Stimulated activated CD4-positive, alpha-beta T cell treated with anti-CD3 and anti-CD28 coated beads, Interleukin-4, amount 100 ng/mL, for 4 hours (primary cell): ENCODE results near the gene MELTF.

Experiments used
- DNase-seq, 2 experiments: peaks; one replicate each; pipeline ENCODE4 v3.0.0-alpha.2; 2020

Gene MELTF

DNA sequence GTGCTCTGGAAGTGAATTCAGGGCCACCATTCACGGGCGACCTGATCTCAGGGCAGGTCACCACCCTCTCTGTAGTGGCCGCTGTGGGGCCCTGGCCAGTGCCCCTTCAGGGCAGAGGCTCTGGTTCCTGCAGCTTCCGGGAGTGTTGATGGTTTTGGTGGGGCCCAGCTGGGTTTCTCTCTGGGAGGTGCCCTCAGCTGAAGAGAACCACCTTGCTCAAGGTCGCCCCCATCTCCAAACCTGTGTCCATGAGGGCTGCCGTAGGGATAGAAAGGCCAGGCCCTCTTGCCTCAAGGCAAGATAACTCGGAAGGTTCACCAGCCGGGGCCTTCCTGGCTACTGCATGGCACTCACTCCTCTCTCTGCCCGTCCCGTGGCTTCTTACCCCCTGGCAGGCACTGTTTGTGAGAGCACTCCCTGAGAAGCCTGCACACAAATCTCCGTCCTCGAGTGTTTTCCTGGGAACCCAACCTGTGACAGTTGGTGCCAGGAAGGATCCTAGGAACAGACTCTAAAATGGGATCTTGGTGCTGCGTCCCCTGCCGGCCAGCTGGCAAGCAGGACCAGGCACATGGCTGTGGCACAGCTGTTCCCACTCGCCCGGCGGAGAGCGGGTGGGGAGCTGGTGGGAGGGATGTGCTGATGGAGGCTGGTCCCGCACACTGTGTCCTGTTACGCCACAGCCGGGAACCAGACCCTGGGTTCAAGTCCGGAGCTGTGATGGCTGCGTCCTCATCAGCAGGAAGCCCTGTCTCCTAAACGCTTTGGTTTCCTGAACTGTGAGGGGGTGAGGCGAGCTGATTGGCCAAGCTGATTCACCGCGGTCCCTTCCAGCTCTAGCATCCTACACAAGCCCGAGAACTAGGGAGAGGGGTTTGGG, 37.8 kb downstream of the MELTF start:
- DNase-seq: no peak

GRCh38 chr3:196990601-196991007, 39.0 kb downstream of the MELTF start:
- no peak for DNase-seq

- no peak for DNase-seq
Observed at GRCh38 chr3:196989721-196990262, 39.8 kb downstream of the MELTF start.

DNA sequence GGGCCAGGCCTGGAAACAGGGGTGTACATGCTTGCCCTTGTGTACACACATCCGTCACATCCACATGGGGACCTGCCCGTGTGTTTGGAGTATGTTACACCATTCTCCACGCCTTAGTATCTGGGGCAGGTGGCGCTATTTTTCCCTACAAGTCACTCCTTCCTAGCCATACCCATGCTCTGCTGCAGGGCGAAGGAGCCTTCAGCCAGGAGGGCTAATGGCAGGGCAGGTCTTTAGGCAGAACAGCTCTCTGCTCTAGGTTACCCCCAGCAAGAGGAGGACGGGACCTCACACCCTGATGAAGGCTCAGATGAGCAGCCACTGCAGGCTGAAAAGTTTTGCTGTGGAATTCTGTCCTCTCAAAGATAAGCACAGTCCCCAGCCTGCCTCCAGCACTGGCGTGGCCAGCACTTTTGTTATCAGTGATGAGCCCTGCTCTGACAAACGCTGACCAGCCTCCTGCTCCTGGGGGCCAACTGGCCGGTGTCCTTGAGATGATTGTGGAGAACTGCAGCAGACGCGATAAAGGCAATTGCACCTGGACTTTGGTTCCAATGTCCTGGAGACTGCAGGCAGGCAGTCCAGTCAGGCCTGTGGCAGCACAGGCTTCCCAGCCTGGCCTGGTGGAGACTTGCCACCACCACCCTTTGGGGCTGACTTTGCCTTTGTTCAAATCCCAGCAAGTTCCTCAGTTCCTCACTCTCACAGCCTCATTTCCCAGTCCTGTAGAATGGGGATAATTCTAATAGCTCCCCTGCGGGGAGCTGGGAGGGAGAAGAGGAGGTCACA, 41.2 kb downstream of the MELTF start:
- no peak for DNase-seq

- no peak for DNase-seq
Observed at GRCh38 chr3:196987022-196987421, 42.6 kb downstream of the MELTF start.

GRCh38 chr3:196985954-196986885, 43.4 kb downstream of the MELTF start:
- DNase-seq: no peak

DNA sequence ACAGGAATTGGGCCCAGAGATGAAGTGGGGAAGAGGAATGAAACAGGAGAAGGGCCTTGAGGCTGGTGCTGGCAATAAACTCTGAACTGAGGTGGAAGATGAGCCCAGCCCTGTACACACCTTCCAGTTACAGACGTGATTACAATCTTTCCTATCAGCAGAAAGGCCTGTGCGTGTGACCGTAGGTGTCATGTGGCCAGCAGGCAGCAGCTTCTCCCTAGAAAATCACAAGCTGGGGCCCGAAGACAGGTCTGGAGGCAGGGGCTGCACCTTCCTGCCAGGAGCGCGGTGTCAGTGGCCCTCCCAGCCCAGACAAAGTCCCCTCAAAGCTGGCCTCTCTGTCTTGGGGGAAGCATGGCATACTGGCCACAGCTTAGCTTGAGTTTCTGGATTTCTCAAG, 44.3 kb downstream of the MELTF start:
- no peak for DNase-seq

- no peak for DNase-seq
Observed at GRCh38 chr3:196983186-196983585, 46.4 kb downstream of the MELTF start.

DNA sequence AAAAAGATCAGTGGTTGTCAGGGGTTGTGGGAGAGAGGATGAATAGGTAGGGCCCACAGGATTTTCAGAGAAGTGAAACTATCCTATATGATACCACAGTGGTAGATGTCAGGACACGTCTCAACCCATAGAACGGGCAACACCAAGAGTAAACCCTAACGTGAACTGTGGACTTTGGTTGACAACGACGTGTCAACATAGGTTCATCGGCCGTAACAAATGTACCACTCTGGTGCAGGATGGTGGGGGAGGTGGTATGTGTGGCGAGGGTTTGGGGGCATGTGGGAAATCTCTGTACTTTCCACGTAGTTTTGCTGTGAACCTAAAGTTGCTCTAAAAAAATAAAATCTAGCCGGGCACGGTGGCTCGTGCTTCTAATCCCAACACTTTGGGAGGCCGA, 48.0 kb downstream of the MELTF start:
- no peak for DNase-seq

DNA sequence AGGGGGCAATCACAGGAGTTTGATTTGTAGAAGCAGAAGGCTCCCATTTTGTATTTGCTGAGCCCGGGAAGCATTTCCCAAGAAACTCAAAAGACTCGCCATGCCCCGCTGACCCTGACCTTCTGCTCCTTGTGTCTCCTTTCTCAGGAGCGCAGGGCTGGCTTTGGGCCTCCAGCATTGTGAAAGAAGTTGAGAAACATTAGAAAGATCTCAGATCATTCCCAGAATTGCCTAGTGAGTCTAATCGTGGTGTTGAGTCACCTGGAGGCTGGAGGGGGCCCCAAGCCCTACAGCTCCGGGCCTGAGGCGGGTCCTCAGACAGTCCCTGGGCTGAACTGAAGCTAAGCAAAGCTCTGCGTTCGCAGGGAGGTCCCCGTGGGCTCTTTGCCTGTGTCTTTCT, 50.1 kb downstream of the MELTF start:
- no peak for DNase-seq

- no peak for DNase-seq
Observed at GRCh38 chr3:196976941-196977340, 52.7 kb downstream of the MELTF start.

GRCh38 chr3:196975349-196975748, 54.3 kb downstream of the MELTF start:
- no peak for DNase-seq

DNA sequence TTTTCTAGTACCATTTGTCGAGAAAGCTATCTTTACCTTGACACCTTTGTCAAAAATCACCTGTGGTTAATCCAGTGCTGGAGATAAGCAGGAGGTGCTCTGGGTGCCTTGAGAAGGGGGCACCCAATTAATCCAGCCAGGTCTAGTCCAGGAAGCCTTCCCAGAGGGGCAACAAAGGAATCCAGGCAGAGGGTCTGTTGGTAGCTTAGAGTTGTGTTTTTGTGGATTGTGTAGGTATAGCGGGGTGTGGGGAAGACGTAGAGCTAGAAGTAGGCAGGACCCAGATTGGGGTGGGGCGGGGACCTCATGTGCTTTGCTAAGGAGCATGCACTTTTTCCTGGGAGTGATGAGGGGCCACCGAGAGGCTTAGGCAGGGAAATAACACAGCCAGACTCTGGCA, 55.0 kb downstream of the MELTF start:
- no peak for DNase-seq

DNA sequence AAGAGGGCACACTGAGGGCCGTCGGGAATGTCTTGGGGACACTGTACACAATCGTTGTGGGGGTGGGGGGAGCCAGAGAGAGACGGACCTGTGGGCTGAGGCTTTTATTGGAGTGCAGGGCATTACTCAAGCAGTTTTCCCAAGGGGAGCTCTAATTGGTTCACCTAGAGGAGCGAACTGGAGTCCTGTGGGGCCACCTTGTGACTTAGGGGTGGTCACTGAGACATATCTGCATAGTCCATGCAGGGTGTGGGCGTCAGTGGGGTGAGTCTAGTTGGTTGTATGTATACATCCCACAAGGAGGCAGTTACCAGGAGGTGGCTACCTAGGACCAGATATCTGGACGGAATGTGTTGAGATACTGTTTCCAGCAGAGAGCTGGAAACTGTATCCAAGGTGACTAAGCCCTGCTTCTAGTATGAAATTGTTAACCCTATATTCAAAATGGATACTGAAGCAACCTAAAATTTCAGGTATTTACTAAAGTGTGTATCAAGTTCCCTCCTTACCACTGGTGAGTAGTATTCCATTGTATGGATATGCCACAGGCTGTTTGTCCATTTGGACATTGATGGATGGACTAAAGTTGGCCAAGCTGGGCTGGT, 58.4 kb downstream of the MELTF start:
- DNase-seq: no peak

- no peak for DNase-seq
Observed at GRCh38 chr3:196970547-196971093, 59.0 kb downstream of the MELTF start.

GRCh38 chr3:196969660-196970546, 59.7 kb downstream of the MELTF start:
- DNase-seq: peak; percentile 55 to 75

- peak; percentile 18 to 41 for DNase-seq
Observed at GRCh38 chr3:196969134-196969659, 60.4 kb downstream of the MELTF start.

DNA sequence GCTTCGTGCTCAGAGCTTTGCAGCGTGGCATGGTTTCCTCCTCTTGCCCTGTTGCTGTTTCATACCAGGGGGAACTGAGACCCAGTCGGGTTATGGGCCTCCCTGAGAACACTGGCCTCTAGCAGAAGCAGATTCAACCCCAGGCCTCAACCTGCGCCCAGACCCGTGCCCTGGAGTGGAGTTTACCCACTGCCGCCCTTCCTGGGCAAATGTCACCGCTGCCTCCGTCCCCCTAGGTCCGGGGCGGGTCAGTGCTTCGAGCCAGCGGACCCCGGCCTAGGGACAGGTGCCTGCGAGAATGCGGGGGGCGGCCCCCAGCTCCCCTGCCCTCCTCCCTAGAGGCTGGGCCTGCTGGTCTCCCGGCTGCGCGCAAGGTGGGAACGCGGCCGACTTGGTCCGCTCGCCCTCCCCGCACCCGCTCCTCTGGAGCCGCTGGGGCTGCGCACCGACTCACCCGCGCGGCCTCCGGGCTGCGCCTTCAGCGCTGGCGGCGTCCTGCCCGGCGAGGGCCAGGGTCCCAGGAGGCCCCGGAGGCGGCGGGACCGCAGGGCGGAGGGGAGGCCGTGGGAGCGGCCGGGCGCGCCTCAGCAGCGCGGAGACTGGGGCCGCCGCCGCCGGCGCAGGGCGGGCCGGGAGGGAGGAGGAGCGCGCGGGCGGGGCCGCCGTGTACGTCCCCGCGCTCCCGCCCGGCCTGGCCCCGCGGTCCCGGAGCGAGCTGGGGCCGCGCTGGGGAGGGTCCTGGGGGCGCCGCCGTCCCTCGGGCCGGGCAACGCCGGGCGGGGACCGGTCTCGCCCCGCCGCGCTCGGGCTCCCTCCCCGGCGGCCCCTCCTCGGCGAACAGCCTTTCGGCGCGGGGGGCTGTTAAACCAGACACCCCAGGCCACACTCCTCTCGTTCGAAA, 61.1 kb downstream of the MELTF start, which contains the start of gene PIGZ:
Gene PIGZ, minus strand, starts transcription at position 601 of the 901 bp plus-strand sequence. CDS start 16,802 bp downstream, outside the sequence.
- DNase-seq: peak; percentile 13 to 58
